Cardiac fibroblast (primary cell): ENCODE results near the gene MTHFD2L.

Experiments used
- DNase-seq, 2 donors: peaks; one replicate each; pipeline versions ENCODE4 v3.0.0 to v3.0.0-alpha.2; 2010; ENCODE audit warnings: low read depth in 2 of 2
- H3K4me3 ChIP-seq, 2 donors: replicated peaks in 1 of 2; 1 replicate in 1 of 2; 2 replicates in 1 of 2; pipeline ENCODE4 v1.5.1; 2011; ENCODE audit warnings: low read depth in 2 of 2, low read length in 2 of 2, mild to moderate bottlenecking in 2 of 2, moderate library complexity in 1 of 2
- TF ChIP-seq, protein P1 (sequence below): IDR thresholded peaks from one replicate; pipeline ENCODE4 v1.5.1; 2011; ENCODE audit warnings: low read depth, mild to moderate bottlenecking, low read length, inconsistent platforms

MTHFD2L gene

DNA sequence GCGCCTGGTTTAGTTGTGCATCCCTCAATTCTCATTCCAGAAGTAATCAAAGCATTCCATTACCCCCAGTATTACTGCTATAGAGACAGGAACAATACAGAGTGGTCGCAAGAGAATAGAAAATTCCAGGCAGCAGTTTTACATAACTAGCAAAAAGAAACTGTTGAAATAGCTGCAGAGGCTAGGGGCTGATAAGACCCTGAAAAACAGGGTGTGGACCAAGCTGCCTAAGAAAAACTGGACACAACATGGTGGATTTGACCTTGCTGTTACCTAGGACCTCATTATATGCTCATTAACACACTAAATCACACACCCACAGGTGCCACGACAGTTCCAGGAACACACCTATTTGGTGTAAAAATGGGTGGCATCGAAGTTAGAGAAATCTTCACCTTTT is 165.7 kb downstream of the MTHFD2L start:
- DNase-seq, result no peak
- TF ChIP-seq, protein P1, sequence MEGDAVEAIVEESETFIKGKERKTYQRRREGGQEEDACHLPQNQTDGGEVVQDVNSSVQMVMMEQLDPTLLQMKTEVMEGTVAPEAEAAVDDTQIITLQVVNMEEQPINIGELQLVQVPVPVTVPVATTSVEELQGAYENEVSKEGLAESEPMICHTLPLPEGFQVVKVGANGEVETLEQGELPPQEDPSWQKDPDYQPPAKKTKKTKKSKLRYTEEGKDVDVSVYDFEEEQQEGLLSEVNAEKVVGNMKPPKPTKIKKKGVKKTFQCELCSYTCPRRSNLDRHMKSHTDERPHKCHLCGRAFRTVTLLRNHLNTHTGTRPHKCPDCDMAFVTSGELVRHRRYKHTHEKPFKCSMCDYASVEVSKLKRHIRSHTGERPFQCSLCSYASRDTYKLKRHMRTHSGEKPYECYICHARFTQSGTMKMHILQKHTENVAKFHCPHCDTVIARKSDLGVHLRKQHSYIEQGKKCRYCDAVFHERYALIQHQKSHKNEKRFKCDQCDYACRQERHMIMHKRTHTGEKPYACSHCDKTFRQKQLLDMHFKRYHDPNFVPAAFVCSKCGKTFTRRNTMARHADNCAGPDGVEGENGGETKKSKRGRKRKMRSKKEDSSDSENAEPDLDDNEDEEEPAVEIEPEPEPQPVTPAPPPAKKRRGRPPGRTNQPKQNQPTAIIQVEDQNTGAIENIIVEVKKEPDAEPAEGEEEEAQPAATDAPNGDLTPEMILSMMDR, result no peak
- no peak overlapping the region for H3K4me3 ChIP-seq

DNA sequence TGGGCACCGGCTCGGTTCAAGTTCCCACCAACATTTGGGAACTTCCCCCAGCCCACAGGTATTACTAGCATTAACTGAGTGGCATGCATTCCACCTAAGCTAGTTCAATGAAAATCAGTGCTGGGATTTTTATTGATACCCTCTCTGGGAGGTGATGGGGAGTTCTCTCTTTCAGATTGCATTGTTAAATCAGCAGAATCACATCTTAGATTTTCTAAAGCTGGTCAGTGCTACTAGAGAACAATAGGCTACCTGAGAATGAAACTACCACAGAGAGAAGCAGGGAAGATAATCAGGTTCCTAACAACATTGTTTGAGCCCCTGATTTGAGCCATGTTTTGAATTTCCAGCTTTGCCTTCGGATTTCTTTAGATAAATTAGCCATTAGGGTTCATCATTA is 166.3 kb downstream of the MTHFD2L start:
- no peak overlapping the region for H3K4me3 ChIP-seq
- TF ChIP-seq, protein P1, result no peak
- DNase-seq, result no peak

DNA sequence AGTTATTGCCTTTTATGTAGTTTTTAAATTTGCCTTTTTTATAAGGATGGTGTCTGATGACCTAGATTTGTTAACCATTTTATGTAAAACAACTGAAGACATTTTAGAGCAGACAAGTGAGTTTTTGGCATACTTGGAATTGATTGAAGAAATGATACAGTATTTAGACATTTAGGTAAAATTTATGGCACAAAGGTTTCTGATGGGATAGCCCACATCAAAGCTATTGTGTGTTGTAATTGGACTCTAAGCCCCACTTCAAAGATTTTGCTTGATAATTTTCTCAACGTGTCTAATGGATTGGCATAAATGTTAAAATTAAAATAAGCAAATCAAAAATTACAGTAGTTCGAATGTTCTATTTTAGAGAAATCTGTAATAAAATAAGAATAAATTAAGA is 168.0 kb downstream of the MTHFD2L start:
- no peak overlapping the region for H3K4me3 ChIP-seq
- TF ChIP-seq, protein P1, result no peak
- no peak for DNase-seq

DNA sequence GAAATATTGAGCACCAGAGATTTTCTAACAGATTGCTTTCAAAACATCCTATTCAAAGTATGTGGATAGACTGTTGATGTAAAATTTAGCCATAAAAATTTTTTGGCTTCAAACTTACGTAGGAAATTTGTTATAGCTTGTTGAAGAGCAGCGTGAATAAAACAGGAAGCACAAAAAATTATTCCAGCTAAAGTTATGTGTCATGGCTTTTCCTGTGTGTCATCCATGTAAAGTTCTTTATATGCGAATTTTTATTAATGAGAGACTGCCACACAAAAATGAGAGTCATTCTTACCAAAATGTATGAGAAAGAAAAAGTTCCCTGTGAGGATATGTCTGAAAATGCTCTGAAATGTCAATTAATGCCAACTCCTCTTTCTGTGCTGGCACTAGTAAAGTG is 169.8 kb downstream of the MTHFD2L start:
- TF ChIP-seq, protein P1, result no peak
- H3K4me3 ChIP-seq, result no peak overlapping the region
- peak; percentile 17 to 66 for DNase-seq

DNA sequence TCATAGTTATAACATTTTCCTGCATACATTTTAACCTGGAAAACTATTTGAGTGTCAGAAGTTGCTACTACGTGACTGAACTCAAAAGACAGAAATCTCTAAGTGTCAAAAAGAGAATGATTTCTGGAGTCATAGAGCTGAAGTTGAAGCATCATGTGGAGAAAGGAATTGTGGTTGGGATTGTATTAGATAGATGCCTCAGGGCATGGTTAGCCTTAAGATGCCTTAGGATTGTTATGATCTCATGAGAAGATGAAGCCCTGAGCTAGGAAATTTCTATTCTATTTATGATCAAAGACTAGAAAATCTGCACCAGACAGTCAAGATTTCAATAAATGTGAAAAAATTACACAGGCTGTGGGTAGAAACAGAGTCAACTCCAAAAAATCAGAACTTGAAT is 170.6 kb downstream of the MTHFD2L start:
- no peak for DNase-seq
- TF ChIP-seq, protein P1, result no peak
- no peak overlapping the region for H3K4me3 ChIP-seq

DNA sequence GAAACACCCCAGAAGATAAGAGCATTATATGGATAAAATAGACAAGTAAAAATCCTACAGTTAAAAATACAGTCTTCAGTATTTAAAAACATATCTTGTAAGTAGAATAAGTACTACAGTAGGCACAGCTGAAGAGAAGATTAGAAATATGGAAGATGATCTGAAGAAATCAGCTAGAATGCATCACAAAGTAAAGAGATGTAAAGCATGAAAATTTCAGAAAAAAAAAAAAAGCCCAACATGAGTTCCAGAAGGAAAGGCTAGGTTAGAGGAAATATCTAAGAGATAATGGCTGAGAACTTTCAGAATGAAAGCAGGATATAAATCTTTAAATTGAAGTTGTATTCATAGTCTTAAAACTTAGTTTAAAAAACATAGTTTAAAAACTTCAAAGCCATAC is 171.4 kb downstream of the MTHFD2L start:
- TF ChIP-seq, protein P1, result no peak
- DNase-seq, result no peak
- H3K4me3 ChIP-seq, result no peak overlapping the region

DNA sequence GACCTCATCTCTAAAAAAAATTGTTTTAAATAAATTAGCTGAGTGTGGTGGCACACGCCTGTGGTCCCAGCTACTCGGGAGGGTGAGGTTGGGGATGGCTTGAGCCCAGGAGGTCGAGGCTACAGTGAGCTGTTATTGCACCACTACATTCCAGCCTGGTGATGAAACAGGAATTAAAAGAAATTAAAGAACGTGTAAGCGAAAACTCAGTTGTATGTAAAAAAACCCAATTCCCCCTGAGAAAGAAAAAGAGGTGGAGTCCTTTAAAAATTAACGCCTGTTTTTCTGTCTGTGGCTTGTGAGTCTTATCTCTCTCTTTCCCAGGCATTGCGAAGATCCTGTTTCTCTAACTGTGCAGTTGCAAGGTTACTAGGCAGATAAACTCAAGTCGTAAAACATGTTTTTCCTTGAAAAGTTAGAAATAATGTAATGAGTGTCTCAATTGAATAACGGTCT is 172.4 kb downstream of the MTHFD2L start:
- no peak overlapping the region for H3K4me3 ChIP-seq
- TF ChIP-seq, protein P1, result no peak
- DNase-seq, result peak; percentile 32 to 43
